Activated CD8-positive, alpha-beta memory T cell treated with anti-CD3 and anti-CD28 coated beads for 48 hours (primary cell): ENCODE measurements around the gene MET.

Experiments used
- DNase-seq, 3 experiments: peaks; one replicate each; pipeline ENCODE4 v3.0.0-alpha.2; 2020; ENCODE audit warnings: low read depth in 2 of 3, low spot score in 2 of 3

The MET gene

GRCh38 chr7:116663744-116664143 lies 8.3 kb upstream of the MET start:
- DNase-seq = no peak

DNA sequence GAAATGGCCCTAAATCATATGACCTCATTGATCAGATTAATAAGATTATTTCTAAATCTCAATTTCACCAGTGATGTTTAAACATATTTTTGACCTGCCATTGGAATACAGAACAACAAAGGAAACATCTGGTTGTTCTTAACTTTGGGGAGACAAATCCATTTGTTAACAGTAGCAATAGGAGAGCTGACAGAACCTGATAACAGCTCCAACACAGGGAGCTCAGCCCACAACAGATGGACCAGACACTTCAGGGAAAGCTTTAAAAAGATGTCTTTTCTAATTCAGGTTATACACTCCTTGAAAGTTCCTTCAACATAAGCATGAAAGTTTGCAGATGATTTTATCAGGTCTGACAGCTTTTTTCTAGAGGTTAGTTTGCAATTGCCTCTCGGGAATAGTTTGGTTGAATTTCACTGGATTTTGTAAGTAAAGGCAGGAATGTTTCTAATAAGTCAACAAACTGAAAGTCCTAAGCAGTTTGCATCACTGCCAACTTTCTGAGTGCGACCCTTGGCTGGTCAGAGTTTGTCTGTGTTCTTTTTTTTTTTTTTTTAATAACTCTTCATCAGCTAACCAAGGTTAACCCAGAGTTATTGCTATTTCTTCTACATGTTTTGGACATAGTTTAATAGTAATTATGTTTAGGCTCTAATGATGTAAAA lies 6.5 kb upstream of the MET start:
- DNase-seq = no peak

DNA sequence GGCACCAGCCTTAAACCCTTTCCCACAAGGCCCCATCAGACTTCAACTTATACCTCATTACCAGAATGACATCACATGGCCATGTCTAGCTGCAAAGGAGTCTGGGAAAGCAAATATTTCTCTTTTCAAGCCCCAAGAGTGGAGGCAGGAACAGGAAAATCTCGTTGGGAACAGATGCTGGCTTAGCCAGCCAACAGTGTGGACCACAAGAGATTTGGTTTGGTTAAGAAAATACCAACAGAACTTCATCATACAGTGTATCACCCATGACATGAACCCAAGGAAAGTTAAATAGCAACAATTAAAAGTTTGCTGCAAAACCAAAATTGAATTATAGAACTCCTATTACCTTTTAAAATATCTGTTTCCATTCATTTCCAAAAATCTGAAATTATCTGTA lies 2.2 kb upstream of the MET start:
- DNase-seq = no peak

- DNase-seq = no peak
These were observed 1.5 kb upstream of the MET start for GRCh38 chr7:116670409-116671015.

DNA sequence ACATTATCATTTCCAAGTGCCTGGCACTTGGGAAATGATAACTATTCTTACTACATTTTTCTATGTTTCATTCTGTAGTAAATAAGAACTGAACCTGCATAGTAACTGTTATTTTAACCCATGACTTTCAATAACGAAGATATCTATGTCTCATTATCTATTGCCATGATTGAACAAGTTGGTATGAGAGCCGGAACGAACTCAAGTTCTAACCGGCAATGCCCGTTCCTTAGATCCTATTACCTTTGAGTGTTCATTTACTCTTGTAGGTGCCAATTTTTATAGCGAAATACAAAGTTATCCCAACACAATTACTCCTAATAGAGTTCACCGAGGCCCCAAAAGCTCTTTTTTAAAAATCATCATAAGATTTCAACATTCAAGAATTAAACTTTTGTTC lies 885 bp upstream of the MET start:
- no peak for DNase-seq

GRCh38 chr7:116672596-116673456 lies 830 bp downstream of the MET start:
- no peak for DNase-seq

DNA sequence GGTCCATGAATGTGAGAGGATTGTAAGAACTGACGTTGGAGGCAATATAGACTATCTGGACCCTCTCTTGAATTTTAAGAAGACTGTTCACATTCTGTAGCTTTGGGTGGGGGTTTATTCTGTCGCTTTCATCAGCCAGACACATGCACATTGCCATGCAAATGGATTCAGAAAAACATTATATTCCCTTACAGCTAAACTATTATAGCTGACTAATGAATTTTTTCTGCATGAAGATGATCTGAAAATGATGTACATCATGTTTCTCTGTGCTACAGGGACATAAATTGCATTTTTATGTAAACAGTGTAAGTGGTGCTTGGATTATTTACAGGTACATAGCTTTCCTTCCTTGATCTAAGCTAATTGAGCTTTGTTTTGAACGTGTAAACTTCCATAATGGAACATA lies 1.5 kb downstream of the MET start:
- DNase-seq = no peak

DNA sequence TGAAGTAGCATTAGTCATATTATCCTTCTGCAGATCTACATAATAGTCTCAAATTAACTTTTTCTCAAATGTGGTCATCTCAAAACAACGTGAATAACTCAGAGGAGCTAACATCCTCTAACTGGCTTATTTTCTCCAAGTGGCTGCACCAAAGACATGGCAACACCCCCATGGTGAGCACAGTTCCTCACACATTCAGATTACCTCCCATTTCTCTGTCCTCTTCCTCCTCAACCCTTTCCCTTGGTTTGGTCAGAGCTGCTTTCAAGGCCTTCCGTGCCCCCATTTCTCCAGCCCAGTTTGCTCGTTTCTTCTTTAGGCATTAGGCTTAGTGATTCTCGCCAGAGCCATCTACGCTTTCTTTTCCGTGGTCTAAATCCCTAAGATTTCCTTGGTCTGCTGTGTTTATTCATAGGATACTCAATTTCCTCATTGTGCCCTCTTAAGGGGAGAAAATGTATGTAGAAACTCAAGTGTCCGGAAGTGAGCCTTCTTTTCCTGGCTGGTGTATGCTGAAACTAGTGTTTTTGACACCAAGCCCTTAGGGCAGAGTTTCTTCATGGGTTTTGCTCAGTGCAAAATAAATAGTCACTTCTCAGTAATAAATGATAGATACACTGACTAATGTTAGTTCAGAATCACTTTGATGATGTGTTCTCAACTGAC lies 2.6 kb downstream of the MET start:
- DNase-seq = no peak

DNA sequence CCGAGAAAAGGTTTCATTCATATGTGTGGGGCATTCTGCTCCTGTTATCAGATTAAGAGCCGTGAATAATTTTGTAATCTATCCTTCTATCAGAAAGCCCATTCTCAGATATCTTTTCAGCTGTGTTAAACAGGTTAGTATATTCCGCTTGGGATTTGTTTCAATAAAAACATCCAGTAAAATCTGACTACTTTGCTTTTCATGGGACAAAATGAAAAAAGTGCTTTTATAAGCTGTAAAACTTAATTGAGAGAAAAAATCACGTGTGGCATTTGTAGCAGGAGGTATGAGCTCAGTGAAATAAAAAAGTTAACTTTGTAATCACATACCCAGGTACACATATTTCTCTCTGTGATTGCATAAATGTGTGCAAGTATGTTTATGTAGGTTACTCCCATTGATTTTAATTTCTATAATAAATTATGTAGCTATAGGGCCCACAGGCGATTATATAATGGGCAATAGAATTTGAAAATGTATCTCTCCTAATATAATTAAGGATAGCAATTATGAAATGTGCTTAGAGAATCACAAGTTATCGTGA lies 3.9 kb downstream of the MET start:
- no peak for DNase-seq

- no peak for DNase-seq
These were observed 6.8 kb downstream of the MET start for GRCh38 chr7:116678780-116679179.

DNA sequence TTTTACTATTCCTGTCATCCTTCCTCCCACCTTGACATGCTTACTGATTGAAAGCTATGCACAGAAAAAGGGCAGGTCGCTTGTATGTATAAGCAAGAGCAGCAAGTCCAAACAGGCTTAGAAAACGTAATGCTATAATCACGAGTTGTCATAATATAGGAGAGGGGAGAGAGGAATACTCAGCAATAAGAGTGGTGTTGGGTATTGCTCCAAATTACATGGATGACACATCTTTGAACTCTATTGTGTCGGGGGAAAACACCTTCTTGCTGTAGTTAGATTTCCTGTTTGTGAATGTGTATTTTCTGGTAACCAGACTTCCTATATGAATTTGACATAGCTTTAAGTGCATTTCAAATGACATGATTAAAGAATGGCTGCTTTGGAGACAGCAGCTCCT lies 7.5 kb downstream of the MET start:
- no peak for DNase-seq

- no peak for DNase-seq
These were observed 11.8 kb downstream of the MET start for GRCh38 chr7:116683786-116684185.

GRCh38 chr7:116686033-116686432 lies 14.0 kb downstream of the MET start:
- DNase-seq = no peak

GRCh38 chr7:116686812-116687419 lies 14.9 kb downstream of the MET start:
- no peak for DNase-seq

DNA sequence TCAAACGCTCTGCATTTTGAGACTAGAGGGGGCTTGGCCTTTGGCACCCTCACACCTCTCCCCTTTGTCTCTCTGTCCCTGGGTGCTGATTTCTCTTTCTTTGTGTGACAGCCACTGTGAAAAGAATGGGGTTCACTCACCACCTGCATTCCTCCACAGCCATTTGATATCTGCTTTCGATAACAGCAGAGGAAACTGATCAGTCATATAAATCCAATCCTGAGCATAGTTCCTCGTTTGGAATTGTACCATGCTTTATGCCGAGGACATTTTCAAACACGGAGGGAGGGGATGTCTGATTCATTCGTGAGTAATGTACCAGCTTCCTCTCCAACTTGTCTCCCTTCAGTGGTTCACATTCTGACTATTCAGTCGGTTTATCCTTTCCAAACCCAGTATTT lies 15.8 kb downstream of the MET start:
- no peak for DNase-seq

- no peak for DNase-seq
These were observed 17.8 kb downstream of the MET start for GRCh38 chr7:116689790-116690259.

DNA sequence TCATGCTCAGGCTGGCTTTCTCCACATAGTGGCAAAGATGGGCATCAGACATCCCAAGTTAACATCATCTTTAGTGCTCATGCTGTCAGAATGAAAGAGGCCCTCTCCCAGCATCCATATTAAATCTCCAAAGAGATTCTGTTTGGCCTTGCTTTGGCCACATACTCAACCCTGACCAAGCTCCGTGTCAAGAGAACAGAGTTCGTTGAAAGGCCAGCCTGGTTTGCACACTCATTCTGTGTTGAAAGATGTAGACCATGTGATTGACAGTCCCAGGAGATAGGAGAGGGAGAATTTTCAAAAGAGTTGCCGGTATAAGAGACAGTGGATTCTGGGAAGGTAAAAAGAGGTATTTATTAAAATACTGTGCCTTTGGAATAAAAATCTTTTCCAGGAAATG lies 19.7 kb downstream of the MET start:
- no peak for DNase-seq

GRCh38 chr7:116692401-116693308 lies 20.7 kb downstream of the MET start:
- no peak for DNase-seq

GRCh38 chr7:116696707-116697106 lies 24.7 kb downstream of the MET start:
- no peak for DNase-seq

DNA sequence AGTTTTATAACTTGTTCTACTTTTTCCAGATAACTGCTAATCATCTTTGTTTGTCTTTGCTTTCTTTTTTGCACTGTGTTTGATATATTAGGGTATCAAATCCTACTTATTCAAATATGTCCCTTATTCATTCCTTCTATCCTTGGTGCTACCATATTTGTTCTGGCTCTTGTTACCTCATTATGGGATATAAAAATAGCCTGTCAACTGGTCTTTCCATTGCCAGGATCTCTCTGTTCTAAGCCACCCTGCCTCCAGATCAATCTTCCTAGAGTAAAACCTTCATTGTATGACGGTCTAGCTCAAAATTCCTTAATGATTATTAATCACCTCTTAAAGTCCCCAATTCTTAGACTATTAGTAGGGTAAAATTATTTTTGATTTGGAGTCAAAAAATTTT lies 25.2 kb downstream of the MET start:
- DNase-seq = no peak
